ENCODE data around the gene MEX3A. TPM values are rescaled to one million over a fixed set of nuclear protein-coding genes. Genes with fewer than 3 reads are reported as not detected.

Gene MEX3A
- total RNA-seq, 4 donors from 2014 or later = 0.15 to 1.4 (median 0.65) TPM

GRCh38 chr1:156025876-156026275 is 56.4 kb downstream of the MEX3A start:
- no peak overlapping the region for H3K27ac ChIP-seq
- H3K27me3 ChIP-seq = no peaks in the 10 kb centered on the region
- no peaks in the 10 kb centered on the region for H3K9me3 ChIP-seq
- peaks cover 0 to 6% (median 0%) of the 10 kb centered on the region in 3 donors for H3K4me1 ChIP-seq
- 14 to 24% methylated on average over 8 to 9 of the region's 9 CpGs for WGBS, 2 donors
- no peak overlapping the region for H3K4me3 ChIP-seq
- H3K36me3 ChIP-seq = no peaks in the 10 kb centered on the region
- peak in 5 of 6 experiments; percentile 18 to 51 (median 40) for TF ChIP-seq CTCF (IDR thresholded peaks at IDR 0.05)
- TF ChIP-seq POLR2A (IDR thresholded peaks at IDR 0.05) = no peak
- intact Hi-C loops (cut with DNase I) = no loop called here
- DNase-seq = no peak

- Histone ChIP-seq H3K27me3 (no peaks in the 10 kb centered on the region), H3K9me3 (no peaks in the 10 kb centered on the region), H3K27ac (no peak overlapping the region), H3K4me3 (no peak overlapping the region), H3K4me1 (peaks cover 5 to 12% (median 6%) of the 10 kb centered on the region in 3 donors), H3K36me3 (no peaks in the 10 kb centered on the region)
- intact Hi-C loops (cut with DNase I) = no loop called here
- 79 to 89% methylated on average over 5 of the region's 5 CpGs for WGBS, 2 donors
- no peak for TF ChIP-seq CTCF (IDR thresholded peaks at IDR 0.05)
- no peak for TF ChIP-seq POLR2A (IDR thresholded peaks at IDR 0.05)
- no peak for DNase-seq
Measured at GRCh38 chr1:156024801-156025200, 57.5 kb downstream of the MEX3A start.

Other genes with a start within 250 kb of the MEX3A start
- 10 to 100 TPM; 12.2 to 32.8 (median 18.7) TPM for gene GON4L, start 225.3 kb downstream of the MEX3A start, total RNA-seq
- gene SYT11, start 222.9 kb downstream of the MEX3A start, total RNA-seq = 1 to 10 TPM in 3 of 4 donors, under 1 TPM in 1; 0.87 to 5.3 (median 2.7) TPM
- 10 to 100 TPM; 35.3 to 55.4 (median 42.6) TPM for gene RIT1, start 171.1 kb downstream of the MEX3A start, total RNA-seq
- gene KHDC4, start 148.1 kb downstream of the MEX3A start, total RNA-seq = 10 to 100 TPM; 12.4 to 48.1 (median 33.9) TPM
- not detected for gene RXFP4, start 140.8 kb downstream of the MEX3A start, total RNA-seq
- gene ARHGEF2, start 103.9 kb downstream of the MEX3A start, total RNA-seq = 10 to 100 TPM; 22.6 to 38.3 (median 27.5) TPM
- gene SSR2, start 61.5 kb downstream of the MEX3A start, total RNA-seq = 100 to 1,000 TPM; 115 to 215 (median 179) TPM
- 10 to 100 TPM; 19.7 to 32.7 (median 25.5) TPM for gene UBQLN4, start 28.7 kb downstream of the MEX3A start, total RNA-seq
- 10 to 100 TPM; 41.4 to 67.1 (median 53.3) TPM for gene LAMTOR2, start 27.7 kb downstream of the MEX3A start, total RNA-seq
- gene RAB25, start 21.3 kb downstream of the MEX3A start, total RNA-seq = 100 to 1,000 TPM; 190 to 482 (median 272) TPM
- 100 to 1,000 TPM; 322 to 480 (median 403) TPM for gene LMNA, start 32.2 kb upstream of the MEX3A start, total RNA-seq
- gene SEMA4A, start 71.1 kb upstream of the MEX3A start, total RNA-seq = 10 to 100 TPM; 21.4 to 36.6 (median 23.1) TPM
- 10 to 100 TPM; 10.5 to 17.7 (median 15.7) TPM for gene SLC25A44, start 111.6 kb upstream of the MEX3A start, total RNA-seq
- gene PMF1, start 130.5 kb upstream of the MEX3A start, total RNA-seq = 10 to 100 TPM; 40.8 to 64.9 (median 53.5) TPM
- 1 to 10 TPM in 1 of 4 donors, under 1 TPM in 2, not detected in 1; 0.38 to 1.7 (median 0.40) TPM for gene BGLAP, start 159.7 kb upstream of the MEX3A start, total RNA-seq
- gene PAQR6, start 165.6 kb upstream of the MEX3A start, total RNA-seq = 1 to 10 TPM in 2 of 4 donors, under 1 TPM in 2; 0.88 to 3.4 (median 2.0) TPM
- 10 to 100 TPM; 33.6 to 60.9 (median 48.3) TPM for gene SMG5, start 200.4 kb upstream of the MEX3A start, total RNA-seq
- gene TMEM79, start 201.9 kb upstream of the MEX3A start, total RNA-seq = 100 to 1,000 TPM in 2 of 4 donors, 10 to 100 TPM in 2; 64.9 to 140 (median 104) TPM
- 10 to 100 TPM; 16.1 to 44.2 (median 27.7) TPM for gene GLMP, start 213.2 kb upstream of the MEX3A start, total RNA-seq
- under 1 TPM in 1 of 4 donors, not detected in 3; 0.57 TPM for gene VHLL, start 216.8 kb upstream of the MEX3A start, total RNA-seq

Measured in esophagus squamous epithelium (tissue), 5 donors.